Hepatocyte (in vitro differentiated cells): Measurements from ENCODE around the gene TAF6.

Experiments used
- CTCF ChIP-seq: fragments of 200-600 bp; sonication (generic); IDR thresholded peaks from 2 replicates; pipeline ENCODE4 v1.5.1; 2016; ENCODE audit warnings: antibody characterized with exemption, mild to moderate bottlenecking; ENCODE audit not compliant: poor library complexity
- EZH2 ChIP-seq: fragments of 200-600 bp; sonication (generic); IDR thresholded peaks from 2 replicates; pipeline ENCODE4 v1.6.1; 2016; ENCODE audit warnings: antibody characterized with exemption, mild to moderate bottlenecking, borderline replicate concordance
- EZH2phosphoT487 ChIP-seq: fragments of 200-600 bp; sonication (generic); IDR thresholded peaks from one replicate; pipeline ENCODE4 v1.6.1; 2018; ENCODE audit warnings: antibody characterized with exemption, mild to moderate bottlenecking, low read depth, moderate library complexity; ENCODE audit not compliant: unreplicated experiment, severe bottlenecking

- TF ChIP-seq EZH2 (no peak), CTCF (no peak), EZH2phosphoT487 (no peak)
Observed at GRCh38 chr7:100127866-100128636, 8.9 kb upstream of the TAF6 start.
